NB4 (cell line): ENCODE data around the gene NAA10.

ENCODE experiments used
- DNase-seq: peaks from one replicate; pipeline ENCODE4 v3.0.0; 2010; ENCODE audit warnings: low read depth
- H3K4me3 ChIP-seq: one replicate; pipeline ENCODE4 v1.5.1; 2011; ENCODE audit warnings: mild to moderate bottlenecking, low read depth, low read length, moderate library complexity
- MYC ChIP-seq: IDR thresholded peaks from 2 replicates; pipeline ENCODE4 v1.6.1; 2011; ENCODE audit warnings: low read depth, low read length
- POLR2A ChIP-seq: IDR thresholded peaks from 2 replicates; pipeline ENCODE4 v1.6.1; 2011; ENCODE audit warnings: mild to moderate bottlenecking; ENCODE audit not compliant: insufficient read length; ENCODE audit errors: extremely low read depth
- TF ChIP-seq, protein P1 (sequence below): IDR thresholded peaks from one replicate; pipeline ENCODE4 v1.5.1; 2012; ENCODE audit warnings: low read depth, low read length
- TF ChIP-seq, protein P2 (sequence below): IDR thresholded peaks from 2 replicates; pipeline ENCODE4 v1.6.1; 2011; ENCODE audit warnings: low read depth, low read length

Gene NAA10

DNA sequence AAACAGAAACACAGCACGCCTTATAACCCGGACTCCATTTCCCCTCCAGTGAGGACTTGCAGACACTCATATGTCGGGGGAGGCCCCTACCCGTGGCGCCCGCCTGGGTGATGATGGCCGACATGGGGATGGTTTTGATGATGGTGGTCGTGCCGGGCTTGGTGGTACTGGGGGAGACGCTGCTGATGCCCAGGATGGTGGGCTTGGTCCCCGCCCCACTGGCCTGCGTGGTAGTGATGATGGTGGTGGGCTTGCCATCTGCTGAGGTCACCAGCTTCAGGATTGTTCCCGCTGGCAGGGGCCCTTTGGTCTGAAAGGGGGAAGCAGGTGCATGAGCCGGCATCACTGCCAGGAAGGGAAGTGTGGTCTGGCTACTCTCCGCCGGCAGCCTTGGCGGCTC lies 22.4 kb upstream of the NAA10 start:
- H3K4me3 ChIP-seq: no peak overlapping the region
- DNase-seq: no peak
- TF ChIP-seq, protein P1, sequence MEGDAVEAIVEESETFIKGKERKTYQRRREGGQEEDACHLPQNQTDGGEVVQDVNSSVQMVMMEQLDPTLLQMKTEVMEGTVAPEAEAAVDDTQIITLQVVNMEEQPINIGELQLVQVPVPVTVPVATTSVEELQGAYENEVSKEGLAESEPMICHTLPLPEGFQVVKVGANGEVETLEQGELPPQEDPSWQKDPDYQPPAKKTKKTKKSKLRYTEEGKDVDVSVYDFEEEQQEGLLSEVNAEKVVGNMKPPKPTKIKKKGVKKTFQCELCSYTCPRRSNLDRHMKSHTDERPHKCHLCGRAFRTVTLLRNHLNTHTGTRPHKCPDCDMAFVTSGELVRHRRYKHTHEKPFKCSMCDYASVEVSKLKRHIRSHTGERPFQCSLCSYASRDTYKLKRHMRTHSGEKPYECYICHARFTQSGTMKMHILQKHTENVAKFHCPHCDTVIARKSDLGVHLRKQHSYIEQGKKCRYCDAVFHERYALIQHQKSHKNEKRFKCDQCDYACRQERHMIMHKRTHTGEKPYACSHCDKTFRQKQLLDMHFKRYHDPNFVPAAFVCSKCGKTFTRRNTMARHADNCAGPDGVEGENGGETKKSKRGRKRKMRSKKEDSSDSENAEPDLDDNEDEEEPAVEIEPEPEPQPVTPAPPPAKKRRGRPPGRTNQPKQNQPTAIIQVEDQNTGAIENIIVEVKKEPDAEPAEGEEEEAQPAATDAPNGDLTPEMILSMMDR: no peak
- TF ChIP-seq POLR2A (no peak), MYC (no peak)
- TF ChIP-seq, protein P2, sequence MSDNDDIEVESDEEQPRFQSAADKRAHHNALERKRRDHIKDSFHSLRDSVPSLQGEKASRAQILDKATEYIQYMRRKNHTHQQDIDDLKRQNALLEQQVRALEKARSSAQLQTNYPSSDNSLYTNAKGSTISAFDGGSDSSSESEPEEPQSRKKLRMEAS: no peak

DNA sequence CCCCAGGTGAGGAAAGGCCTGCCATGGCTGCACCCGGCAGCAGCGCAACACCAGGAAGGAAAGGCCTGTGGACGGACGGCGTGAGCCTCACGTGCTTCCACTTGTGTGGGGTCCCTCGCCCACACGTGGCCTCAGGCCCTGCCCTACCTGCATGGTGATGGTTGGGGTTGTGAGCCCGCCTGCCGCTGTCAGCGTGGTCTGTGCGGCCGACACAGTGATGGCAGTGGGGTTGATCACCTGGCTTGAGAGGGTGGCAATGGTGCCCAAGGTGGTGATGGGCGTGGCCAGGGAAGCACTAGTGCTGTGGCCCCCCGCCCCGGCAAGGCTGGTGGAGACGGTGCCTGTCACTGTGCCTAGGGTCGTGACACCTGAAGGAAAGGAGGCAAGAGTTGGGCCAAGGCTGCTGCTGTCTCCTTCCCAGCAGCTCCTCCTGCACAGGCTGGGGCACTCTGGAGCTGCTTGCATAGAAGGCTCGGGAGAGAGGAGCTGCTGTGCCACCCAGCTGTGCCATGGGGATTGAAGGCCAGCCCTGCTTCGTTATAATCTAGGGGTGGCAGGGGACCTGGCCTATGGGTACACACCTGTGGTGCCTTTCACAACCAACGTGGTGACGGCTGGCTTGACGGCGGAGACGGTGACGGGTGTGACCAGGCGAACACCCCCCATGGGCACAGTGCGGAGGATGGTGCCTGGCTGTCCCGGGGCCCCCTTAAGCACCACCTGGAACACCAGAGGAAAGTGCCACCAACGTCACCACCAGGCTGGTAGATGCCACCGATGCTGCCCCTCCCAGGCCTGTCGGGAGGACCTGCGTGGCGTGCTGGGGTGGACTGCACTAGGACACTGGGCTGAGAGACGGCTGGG lies 21.4 kb upstream of the NAA10 start:
- no peak for TF ChIP-seq MYC
- no peak for TF ChIP-seq POLR2A
- TF ChIP-seq, protein P2: no peak
- TF ChIP-seq, protein P1: no peak
- DNase-seq: no peak
- no peak overlapping the region for H3K4me3 ChIP-seq

DNA sequence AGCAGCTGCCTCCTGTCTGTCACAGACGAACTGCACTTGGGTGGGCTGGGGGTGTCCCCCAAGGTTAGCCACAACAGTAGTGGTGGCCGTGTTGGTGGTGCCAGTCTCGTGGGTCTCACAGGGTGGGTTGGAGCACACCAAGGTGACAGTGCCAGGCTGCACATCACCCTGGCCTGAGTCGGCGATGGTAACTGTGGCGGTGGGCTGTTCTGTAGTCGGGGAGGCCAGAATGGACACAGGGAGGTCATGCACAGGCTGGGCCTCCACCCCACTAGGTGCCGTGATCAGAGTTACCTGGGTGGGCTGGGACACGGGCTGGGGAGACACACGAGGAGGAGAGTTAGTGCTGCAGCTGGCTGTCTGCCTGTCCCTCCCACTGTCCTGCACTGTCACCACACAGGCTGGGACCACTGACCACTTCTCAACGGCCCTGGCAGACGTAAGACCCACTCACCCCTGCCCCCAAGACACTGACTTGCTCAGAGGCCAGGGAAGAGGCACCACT lies 20.4 kb upstream of the NAA10 start:
- no peak for DNase-seq
- TF ChIP-seq POLR2A (no peak), MYC (no peak)
- TF ChIP-seq, protein P1: no peak
- TF ChIP-seq, protein P2: no peak

DNA sequence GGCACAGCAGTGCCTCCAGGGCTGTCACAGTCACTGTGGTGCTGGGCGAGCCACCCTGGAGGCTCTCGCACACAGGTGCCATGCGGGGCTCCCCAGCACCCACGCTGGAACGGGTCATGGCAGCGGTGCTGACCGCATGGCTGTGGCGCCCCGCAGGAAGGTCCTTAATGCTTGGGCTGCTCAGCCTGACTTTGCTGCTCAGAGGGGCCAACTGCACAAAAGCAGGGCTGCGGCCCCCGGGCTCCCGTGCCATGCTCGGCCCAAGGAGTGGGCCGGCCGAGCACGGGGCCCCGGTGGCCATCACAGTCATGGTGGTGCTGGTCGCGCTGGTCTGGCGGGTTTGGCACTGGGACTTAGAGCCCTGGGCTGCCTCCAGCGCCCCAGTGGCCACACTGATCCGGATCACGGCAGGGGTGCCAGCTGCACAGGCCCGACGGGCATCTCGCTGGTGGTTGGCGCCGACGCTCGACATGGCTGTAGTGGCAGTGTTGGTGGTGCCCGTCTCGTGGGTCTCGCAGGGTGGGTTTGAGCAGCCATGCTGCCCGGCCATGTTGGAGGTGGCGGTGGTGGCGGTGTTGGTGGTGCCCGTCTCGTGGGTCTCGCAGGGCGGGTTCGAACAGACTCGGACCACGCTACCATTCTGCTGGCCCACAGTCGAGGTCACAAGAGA lies 19.9 kb upstream of the NAA10 start:
- TF ChIP-seq POLR2A: no peak
- TF ChIP-seq MYC: no peak
- TF ChIP-seq, protein P2: no peak
- TF ChIP-seq, protein P1: no peak
- DNase-seq: no peak
- no peak overlapping the region for H3K4me3 ChIP-seq

More for the DNA sequence above, 20.4 kb upstream of the NAA10 start:
- no peak overlapping the region for H3K4me3 ChIP-seq

DNA sequence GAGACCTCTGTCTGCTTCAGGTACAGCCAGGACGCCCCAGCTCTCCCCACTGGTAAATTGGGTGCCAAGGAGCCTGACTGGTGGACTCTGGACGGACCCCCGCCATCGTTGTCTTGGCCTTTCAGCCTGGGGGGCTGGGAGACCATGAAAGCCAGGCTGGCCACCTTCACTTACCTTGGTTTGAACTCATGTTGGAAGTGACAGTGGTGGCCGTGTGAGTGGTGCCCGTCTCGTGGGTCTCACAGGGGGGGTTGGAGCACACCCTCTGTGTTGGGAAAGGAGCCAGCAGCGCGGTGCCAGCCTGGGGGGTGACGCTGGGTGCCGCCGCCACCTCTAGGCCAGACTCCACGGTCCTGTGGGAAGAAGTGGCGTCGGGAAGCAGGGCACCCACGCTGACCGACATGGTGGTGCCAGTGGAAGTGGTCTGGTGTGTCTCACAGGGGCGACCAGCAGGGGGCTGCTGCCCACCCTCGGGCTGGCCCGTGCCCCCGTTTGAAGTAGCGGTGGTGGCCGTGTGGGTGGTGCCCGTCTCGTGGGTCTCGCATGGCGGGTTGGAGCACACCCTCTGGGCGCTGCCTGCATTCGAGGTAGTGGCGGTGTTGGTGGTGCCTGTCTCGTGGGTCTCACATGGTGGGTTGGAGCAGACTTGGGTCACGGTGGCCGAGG lies 19.2 kb upstream of the NAA10 start:
- no peak for DNase-seq
- no peak overlapping the region for H3K4me3 ChIP-seq
- TF ChIP-seq MYC (no peak), POLR2A (no peak)
- TF ChIP-seq, protein P1: no peak
- TF ChIP-seq, protein P2: no peak
